GM12892 (cell line): ENCODE measurements around the gene HNRNPDL.

Source experiments
- POLR2A ChIP-seq: IDR thresholded peaks from 2 replicates; pipeline ENCODE4 v1.6.1; 2011; ENCODE audit warnings: low read depth, low read length, control low read depth
- POLR2AphosphoS5 ChIP-seq: IDR thresholded peaks from 2 replicates; pipeline ENCODE4 v1.6.1; 2011; ENCODE audit warnings: low read depth, low read length, control low read depth

DNA sequence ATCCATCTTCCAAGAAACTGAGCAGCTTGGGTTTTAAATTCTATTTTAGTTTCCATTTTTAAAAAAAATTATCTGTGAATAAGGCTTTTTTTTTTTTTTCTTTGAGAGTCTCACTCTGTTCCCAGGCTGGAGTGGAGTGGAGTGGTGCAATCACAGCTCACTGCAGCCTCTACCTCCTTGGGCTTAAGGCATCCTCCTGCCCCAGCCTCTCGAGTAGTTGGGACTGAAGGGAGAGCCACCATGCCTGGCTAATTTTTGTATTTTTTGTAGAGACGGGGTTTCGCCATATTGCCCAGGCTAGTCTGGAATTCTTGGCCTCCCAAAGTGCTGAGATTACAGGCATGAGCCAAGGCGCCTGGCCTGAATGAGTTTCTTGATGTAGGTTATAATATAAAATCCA is 1.6 kb upstream of the HNRNPDL start:
- TF ChIP-seq POLR2A (no peak), POLR2AphosphoS5 (no peak)
